Cerebellar cortex (tissue), 1 donor: Measurements from ENCODE around the gene CDC25C.

Experiments
- DNase-seq: peaks from one replicate; pipeline ENCODE4 v3.0.0-alpha.2; 2015; ENCODE audit warnings: low spot score

Gene CDC25C

DNA sequence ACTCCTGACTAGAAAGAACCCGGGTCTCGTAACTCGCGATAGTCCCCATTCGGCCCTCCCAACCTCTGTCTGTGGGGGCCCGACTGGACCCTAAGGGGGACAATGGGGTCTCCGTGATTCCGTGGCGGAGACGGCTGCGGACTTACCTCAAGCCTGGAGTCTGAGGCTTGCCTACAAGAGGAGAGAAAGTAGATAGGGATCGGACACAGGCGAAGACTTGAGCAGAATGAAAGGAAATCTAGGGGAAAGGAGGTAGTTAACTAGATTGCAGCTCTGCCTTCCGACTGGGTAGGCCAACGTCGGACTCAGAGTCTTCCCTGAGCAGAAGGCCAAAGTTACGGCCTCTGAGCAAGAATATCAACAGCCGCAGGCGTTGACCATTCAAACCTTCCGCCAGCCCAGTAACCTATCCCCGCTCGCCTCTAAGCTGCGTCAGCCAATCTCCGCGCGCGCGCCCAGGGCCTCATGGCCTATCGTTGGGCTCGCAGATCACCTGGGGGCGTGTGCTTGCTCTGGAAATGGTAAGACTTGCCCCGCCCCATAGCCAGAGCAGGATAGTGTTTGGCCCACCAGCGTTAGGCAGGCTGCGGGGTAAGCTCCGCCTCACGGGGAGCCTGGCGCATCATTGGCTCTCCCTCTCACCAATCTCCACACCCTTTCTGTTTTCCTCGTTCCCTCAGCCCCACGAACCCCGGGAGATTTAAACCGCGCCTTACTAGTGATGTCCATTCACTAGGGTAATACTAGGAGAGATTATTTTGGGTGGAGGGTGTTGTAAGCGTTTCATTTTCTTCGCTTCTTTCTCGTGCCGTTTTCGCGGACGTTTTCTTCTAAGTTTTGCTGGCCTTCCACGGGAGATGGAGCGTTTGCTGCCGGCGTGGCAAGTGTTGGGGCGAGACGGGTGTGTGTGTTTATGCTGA lies at the start of gene CDC25C:
Gene CDC25C, minus strand, starts transcription at position 356 of the 920 bp plus-strand sequence. CDS start 624 bp downstream, outside the sequence.
- DNase-seq, result peak; percentile 100

DNA sequence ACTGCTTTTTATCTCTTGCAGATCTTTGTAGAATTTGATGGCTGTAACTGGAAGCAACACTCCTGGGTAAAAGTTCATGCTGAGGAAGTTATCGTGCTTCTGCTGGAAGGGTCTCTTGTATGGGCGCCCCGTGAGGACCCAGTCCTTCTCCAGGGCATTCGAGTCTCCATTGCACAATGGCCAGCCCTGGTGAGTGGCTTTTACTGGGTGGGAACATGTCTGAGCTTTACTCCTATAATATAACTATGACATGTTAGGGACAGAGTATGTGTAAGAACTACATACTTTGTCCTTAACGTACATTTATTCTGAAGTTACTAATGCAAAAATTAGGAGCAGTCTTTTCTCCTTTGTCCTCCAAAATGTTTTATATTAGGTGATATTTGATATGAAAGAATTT lies 41.0 kb upstream of the CDC25C start:
- DNase-seq, result no peak

GRCh38 chr5:138372225-138372624 lies 40.6 kb upstream of the CDC25C start:
- DNase-seq, result no peak

- DNase-seq, result no peak
Observed at GRCh38 chr5:138371454-138371853, 39.9 kb upstream of the CDC25C start.

DNA sequence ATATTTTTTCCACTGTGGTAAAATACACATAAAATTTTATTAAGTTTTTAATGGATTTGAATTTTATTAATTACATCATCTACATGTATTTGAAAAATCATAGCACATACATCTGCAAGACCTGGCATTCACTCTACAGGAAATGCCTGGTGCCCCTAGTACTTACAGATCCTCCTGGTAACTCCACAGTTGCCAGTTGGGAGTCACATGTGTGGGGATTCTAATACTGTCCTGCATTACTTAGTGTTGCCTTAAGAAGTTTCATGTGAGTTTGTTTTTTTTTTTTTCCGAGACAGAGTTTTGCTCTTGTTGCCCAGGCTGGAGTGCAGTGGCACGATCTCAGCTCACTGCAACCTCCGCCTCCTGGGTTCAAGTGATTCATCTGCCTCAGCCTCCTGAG lies 38.9 kb upstream of the CDC25C start:
- no peak for DNase-seq

DNA sequence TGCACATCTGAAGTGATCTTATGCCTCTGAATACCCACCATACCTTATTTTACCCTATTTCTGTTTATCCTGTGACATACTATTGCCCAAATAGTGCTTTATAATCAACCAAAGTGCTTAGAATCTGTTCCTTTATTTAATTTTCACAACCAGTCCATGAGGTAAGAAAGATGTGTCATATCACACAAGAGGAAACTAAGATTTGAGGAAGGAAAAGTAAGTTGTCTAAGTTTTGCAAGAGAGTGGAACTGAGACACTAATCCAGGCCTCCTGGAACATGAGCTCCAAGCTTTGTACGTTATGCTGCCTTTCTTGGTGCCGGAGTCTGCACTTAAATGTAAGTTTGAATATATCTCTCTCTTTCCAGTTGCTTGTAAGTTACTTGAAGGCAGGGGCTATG lies 38.1 kb upstream of the CDC25C start:
- DNase-seq, result no peak

- DNase-seq, result no peak
Observed at GRCh38 chr5:138369261-138369660, 37.7 kb upstream of the CDC25C start.

DNA sequence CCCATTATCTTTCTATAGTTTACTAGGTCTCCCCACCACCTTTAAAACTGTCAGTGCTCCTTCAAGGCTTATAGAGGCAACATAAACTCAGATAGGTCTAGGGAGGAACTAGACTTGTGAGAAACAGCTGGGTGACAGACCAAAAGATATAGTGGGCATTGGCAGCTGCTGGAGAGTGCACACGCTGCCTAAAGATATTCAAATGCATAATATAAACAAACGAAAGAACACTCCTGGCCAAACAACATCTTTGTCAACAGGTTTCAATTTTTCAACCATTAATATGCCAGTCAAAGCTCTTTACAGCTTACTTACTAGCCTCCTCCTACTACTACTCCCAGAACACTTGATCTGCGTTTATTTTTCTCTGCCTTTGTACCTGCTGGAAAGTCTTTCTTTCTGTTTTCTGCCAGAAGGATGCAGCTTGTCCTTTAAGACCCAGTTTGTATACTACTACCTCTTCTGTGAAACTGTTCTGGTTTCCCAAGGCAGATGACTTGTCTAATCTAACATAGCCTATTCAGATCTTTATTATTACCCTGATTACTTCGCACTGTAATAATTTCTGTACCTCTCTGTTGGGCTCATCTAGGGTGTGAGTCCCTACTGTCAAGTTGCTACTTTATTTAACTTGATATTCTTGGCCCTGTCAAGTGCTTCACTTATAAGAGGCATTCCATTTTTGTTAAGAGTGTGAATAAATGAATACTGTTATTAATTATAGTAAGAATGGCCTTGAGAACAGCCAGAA lies 35.2 kb upstream of the CDC25C start:
- DNase-seq, result no peak

DNA sequence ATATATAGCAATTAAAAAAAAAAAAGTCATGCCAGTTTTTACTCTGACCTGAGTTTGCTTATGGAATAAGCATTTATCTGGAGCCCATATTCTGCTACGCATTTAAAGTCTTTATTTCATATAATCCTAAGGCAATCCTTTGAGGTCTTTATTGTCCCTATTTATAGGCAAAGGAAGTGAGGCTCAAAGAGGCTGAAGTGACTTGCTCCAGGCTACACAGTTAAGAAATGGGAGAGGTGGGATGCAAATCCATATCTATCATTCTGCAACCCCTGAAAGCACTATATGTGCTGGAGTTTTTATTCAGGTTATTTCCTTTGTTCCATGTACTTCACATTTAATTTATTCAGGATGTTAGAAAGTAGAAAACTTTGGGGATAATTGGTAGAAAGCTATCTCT lies 33.0 kb upstream of the CDC25C start:
- no peak for DNase-seq

GRCh38 chr5:138360941-138361452 lies 29.4 kb upstream of the CDC25C start:
- DNase-seq, result no peak

GRCh38 chr5:138359621-138360020 lies 28.0 kb upstream of the CDC25C start:
- DNase-seq, result no peak

GRCh38 chr5:138354926-138355378 lies 23.3 kb upstream of the CDC25C start:
- peak; percentile 85 for DNase-seq

DNA sequence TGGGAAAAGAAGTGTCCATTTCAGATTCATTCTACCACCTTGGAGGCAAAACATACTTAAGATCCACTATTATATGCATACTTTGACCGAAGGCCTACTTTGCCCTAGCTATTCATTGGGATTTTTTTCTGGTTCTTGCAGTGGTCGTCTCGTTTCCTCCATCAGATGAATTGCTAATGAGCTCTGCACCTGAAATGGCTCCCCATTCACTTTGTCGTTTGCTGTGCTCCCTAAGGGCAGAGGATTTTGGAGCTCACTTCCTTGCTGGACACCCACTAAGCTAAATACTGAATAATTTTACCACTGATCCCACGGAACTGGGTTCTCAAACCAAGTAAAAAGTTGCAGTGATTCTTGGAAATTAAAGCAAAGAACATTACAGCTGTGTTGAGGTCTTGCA lies 22.8 kb upstream of the CDC25C start:
- DNase-seq, result no peak

- no peak for DNase-seq
Observed at GRCh38 chr5:138353560-138354080, 22.0 kb upstream of the CDC25C start.

DNA sequence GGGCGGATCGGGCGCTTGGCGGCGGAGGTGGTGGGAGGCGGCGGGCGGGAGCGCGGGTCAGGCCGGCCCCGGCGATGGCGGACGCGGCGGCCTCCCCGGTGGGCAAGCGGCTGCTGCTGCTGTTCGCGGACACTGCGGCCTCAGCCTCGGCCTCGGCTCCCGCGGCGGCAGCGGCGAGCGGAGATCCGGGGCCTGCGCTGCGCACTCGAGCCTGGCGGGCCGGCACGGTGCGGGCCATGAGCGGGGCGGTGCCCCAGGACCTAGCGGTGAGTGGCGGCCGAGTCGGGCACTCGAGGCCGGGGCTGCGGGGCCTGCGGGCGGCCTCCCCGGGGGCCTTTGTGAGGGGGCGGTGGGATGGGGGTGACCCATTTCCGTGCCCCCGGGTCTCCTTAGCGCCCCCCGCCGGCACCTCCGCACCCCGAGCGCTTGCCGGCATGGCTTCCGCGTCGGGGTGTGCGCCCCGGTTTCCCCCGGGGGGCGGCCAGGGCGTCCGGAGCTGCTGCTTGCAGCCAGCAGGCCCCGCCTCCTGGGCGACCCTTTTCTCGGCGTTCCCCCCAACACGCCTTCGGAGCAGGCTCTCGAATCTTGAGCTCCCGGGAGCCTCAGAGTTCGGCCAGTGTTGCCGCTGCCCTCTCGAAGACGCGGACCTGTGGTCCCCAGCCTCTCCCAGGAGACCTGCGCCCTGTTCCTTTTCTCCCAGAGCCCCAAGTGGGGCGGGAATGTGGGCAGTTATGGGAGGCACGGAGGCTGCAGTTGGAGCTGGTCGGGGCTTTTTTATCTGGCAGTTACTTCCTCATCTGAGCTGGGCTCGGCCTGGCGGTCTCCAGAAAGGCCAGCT lies 21.3 kb upstream of the CDC25C start:
- DNase-seq, result peak; percentile 68

DNA sequence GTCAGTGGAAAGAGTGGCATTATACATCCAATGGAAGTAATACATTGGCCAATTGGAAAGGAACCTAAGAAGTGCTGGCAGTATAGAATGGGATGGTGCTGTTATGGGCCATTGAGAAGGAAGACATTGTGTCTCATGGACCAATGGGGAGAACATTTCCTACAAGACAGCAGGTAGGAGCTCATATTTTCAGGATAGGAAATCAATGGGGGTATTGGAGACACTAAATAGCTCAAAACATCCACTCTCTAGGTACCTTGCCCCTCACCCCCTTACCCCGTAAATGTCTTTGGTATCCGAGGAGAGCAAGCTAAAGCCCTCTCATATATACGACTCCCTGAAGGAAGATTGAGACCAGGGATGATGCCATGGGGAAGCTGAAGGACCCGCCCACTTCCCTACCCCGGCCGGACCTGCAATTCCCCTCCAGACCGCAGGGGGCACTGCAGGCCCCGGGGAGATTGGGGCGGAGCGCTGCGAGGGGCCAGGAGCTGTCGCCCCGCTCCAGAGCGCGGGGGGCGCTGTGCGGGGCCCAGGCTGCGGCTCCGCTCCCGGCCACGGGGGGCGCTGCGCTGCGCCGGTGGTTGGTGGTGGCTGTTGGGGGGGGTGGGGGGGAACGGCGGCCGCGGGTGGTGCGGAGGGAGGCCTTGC lies 20.6 kb upstream of the CDC25C start, which contains the start of gene KDM3B:
Gene KDM3B, plus strand, starts transcription at position 615 of the 651 bp plus-strand sequence. CDS start 111 bp downstream, outside the sequence.
- peak; percentile 71 for DNase-seq

GRCh38 chr5:138351517-138351916 lies 19.9 kb upstream of the CDC25C start:
- DNase-seq, result no peak

- DNase-seq, result no peak
Observed at GRCh38 chr5:138351056-138351455, 19.5 kb upstream of the CDC25C start.

DNA sequence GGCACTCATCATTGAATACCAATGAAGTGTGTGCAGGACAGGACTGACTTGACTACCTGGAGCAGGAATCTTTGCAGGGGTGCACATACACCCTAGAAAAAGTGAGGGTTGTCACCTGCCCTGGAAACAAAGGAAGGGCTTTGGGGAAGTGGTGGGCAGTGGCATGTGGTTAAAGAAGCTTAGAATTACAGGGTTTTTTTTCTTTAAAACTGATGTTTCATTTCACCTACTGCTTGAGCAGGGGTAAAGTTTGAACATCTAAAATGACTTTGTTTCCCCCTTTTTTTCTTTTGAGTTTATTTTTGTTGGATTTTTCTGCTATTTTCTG lies 18.9 kb upstream of the CDC25C start:
- no peak for DNase-seq

- DNase-seq, result no peak
Observed at GRCh38 chr5:138349852-138350562, 18.4 kb upstream of the CDC25C start.
